GM23248 (cell line): ENCODE results near the gene ARMC7. TPM values are rescaled to one million over a fixed set of nuclear protein-coding genes. Genes with fewer than 3 reads are reported as not detected.
"Not testable (repeated sequence)": the region's sequence is repeated elsewhere in the genome, so short reads cannot be mapped to it uniquely, and the experiment has no call there.

Experiments
- DNase-seq: peaks from one replicate; pipeline ENCODE4 v3.0.0-alpha.2; 2015
- H2AFZ ChIP-seq: fragments of 200-600 bp; sonication (generic); 2 replicates; pipeline ENCODE4 v1.6.1; 2016; ENCODE audit warnings: antibody characterized with exemption
- H3F3A ChIP-seq: fragments of 200-600 bp; sonication (generic); 2 replicates; pipeline ENCODE4 v1.6.1; 2016; ENCODE audit warnings: mild to moderate bottlenecking, antibody characterized with exemption, mixed run types; ENCODE audit not compliant: insufficient read depth
- H3K27ac ChIP-seq: fragments of 200-600 bp; sonication (generic); 2 replicates; pipeline ENCODE4 v1.5.1; 2016; ENCODE audit warnings: mild to moderate bottlenecking
- H3K27me3 ChIP-seq: fragments of 200-600 bp; sonication (generic); replicated peaks from 2 replicates; pipeline ENCODE4 v1.6.1; 2016; ENCODE audit warnings: mild to moderate bottlenecking; ENCODE audit not compliant: insufficient read depth
- H3K36me3 ChIP-seq: fragments of 200-600 bp; sonication (generic); 2 replicates; pipeline ENCODE4 v1.6.1; 2016; ENCODE audit warnings: low read depth, mild to moderate bottlenecking
- H3K4me1 ChIP-seq: fragments of 200-600 bp; sonication (generic); 2 replicates; pipeline ENCODE4 v1.6.1; 2016; ENCODE audit warnings: mild to moderate bottlenecking; ENCODE audit not compliant: insufficient read depth
- H3K4me2 ChIP-seq: fragments of 200-600 bp; sonication (generic); one replicate; pipeline ENCODE4 v1.6.1; 2016; ENCODE audit warnings: mild to moderate bottlenecking; ENCODE audit not compliant: unreplicated experiment
- H3K4me3 ChIP-seq: fragments of 200-600 bp; sonication (generic); 2 replicates; pipeline ENCODE4 v1.5.1; 2016; ENCODE audit warnings: mild to moderate bottlenecking
- H3K79me2 ChIP-seq: fragments of 200-600 bp; sonication (generic); 2 replicates; pipeline ENCODE4 v1.6.1; 2016; ENCODE audit warnings: mild to moderate bottlenecking; ENCODE audit not compliant: insufficient read depth
- H3K9ac ChIP-seq: fragments of 200-600 bp; sonication (generic); 2 replicates; pipeline ENCODE4 v1.6.1; 2016; ENCODE audit warnings: mild to moderate bottlenecking
- H3K9me2 ChIP-seq: fragments of 200-600 bp; sonication (generic); 2 replicates; pipeline ENCODE4 v1.6.1; 2016; ENCODE audit warnings: mixed run types, mild to moderate bottlenecking, moderate library complexity; ENCODE audit not compliant: insufficient read depth
- H3K9me3 ChIP-seq: fragments of 200-600 bp; sonication (generic); one replicate; pipeline ENCODE4 v1.6.1; 2017; ENCODE audit warnings: low read depth
- H4K20me1 ChIP-seq: fragments of 200-600 bp; sonication (generic); 2 replicates; pipeline ENCODE4 v1.6.0; 2016; ENCODE audit not compliant: insufficient read depth
- EZH2 ChIP-seq: fragments of 200-600 bp; sonication (generic); IDR thresholded peaks from 2 replicates; pipeline ENCODE4 v1.6.1; 2018; ENCODE audit warnings: antibody characterized with exemption, mild to moderate bottlenecking; ENCODE audit not compliant: insufficient read depth, poor library complexity, severe bottlenecking
- EZH2phosphoT487 ChIP-seq: fragments of 200-600 bp; sonication (generic); IDR thresholded peaks from 2 replicates; pipeline ENCODE4 v1.6.1; 2018; ENCODE audit warnings: antibody characterized with exemption, moderate library complexity, mild to moderate bottlenecking, low read depth; ENCODE audit not compliant: insufficient read depth
- WGBS, 2 experiments: methylation state at CpG; one replicate each; pipeline ENCODE4 v1.1.6; 2015 to 2017; ENCODE audit warnings: low lambda C conversion rate in 2 of 2, low coverage in 1 of 2; ENCODE audit errors: missing lambda C conversion rate in 2 of 2; 5-methylcytosine and 5-hydroxymethylcytosine counted together
- in situ Hi-C: fragments of 300-500 bp; cut with MboI; formaldehyde crosslinking; loops from 2 replicates; pipeline ENCODE4 v1.15.0; 2020
- polyA plus RNA-seq: library from polyadenylated mRNA; unstranded; fragments of >200 nt; fragmentation: Nextera tagmentation; extraction: Ambion mirVana; gene quantifications from 2 replicates; pipeline ENCODE4 v1.2.1, GENCODE V29; 2016
- total RNA-seq: library from RNA; depleted of rRNA; stranded (reverse); fragments of >200 nt; shearing (Covaris generic); gene quantifications from 2 replicates; pipeline ENCODE4 v1.2.3, GENCODE V29; 2014

The ARMC7 gene
- total and polyA plus RNA-seq, 2 experiments from 2014 or later, result 1.3 to 9.8 TPM

DNA sequence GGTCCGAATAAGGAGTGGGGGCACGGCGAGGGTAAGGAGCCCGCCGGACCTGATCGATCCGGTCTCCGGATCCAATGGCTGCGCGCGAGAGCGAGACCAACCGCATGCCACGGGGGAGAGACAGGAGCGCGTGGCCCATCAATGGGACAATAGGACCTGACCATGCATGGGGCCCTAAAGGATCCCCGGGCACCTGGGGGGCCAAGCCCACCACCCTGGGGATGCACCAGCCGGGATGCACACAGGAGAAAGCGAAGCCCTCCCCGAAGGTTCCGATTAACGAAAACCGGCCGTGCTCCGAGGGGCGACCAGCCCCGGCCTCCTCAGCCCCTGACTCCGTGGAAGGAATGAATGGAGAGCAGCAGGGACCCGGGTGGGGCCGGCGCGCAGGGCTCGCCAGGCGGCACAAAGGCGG is 44.0 kb downstream of the ARMC7 start:
- H3K9me3 ChIP-seq, result no peaks in the 10 kb centered on the region
- no peaks in the 10 kb centered on the region for H4K20me1 ChIP-seq
- H3K9ac ChIP-seq, result peak overlapping the region; percentile 85
- TF ChIP-seq EZH2phosphoT487 (no peak), EZH2 (no peak)
- WGBS, 2 experiments, result 1 to 2% methylated on average over 32 to 34 of the region's 35 CpGs
- H3K4me2 ChIP-seq, result peak overlapping the region; percentile 84
- H3K9me2 ChIP-seq, result no peaks in the 10 kb centered on the region
- H3F3A ChIP-seq, result peaks cover 10% of the 10 kb centered on the region
- H3K27ac ChIP-seq, result peak overlapping the region; percentile 59
- H3K27me3 ChIP-seq, result no peaks in the 10 kb centered on the region
- in situ Hi-C loops, result no loop called here
- H3K4me3 ChIP-seq, result peak overlapping the region; percentile 93
- H2AFZ ChIP-seq, result peak overlapping the region; percentile 82
- DNase-seq, result peak; percentile 51
- no peaks in the 10 kb centered on the region for H3K36me3 ChIP-seq
- H3K4me1 ChIP-seq, result peaks cover 9% of the 10 kb centered on the region; the same call in 1 of the 2 replicates
- H3K79me2 ChIP-seq, result peaks cover 54% of the 10 kb centered on the region

DNA sequence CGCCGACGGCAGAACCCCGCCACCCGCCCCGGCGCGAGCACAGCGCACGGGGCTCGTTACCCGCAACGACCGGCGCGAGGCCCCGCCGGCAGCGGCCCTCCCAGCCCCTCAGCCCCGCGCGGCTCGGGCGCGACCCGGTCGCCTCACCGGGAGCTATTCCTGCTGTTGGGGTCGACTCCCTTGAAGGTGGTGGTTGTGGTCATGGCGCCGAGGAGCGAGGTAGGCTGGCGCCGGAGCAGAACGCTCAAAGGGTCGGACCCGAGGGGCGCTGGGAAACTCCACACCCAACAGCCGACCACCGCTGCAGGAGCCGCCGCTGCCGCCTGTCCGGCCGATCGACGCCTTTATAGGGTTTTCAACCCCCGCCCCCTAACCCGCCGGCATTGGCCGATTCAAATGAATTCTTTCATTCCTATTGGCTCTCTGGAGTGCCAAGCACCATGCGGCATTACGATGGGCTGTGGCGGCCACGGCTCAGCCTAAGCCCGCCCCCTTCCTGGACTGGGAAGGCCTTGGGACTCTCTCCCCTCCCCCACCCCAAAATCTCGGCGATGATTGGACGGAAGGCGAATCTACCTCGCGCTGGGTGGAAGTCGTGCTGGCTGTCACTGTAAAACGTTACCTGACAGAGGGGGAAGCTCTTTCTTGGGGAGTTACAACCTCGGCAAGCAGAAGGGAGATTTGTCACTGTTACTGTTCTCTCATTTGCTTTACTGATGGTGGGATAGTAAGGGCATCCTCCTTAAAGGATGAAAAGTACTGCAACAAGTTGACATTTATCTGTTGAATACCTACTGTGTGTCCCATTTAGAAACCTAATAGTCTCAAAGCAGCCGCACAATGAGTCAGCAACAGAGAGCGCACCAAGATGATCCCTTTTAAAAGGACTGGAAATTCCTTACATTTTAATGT is 44.7 kb downstream of the ARMC7 start, which contains the start of gene JPT1:
TSS of gene JPT1 (minus strand) at position 318 of the 912 bp plus-strand sequence. CDS start at position 203, 115 bp downstream.
- Histone ChIP-seq H3K36me3 (no peaks in the 10 kb centered on the region), H3K4me1 (peaks cover 13% of the 10 kb centered on the region; the same call in 1 of the 2 replicates), H3K27me3 (no peaks in the 10 kb centered on the region), H3K9me2 (no peaks in the 10 kb centered on the region), H4K20me1 (no peaks in the 10 kb centered on the region), H3F3A (peaks cover 17% of the 10 kb centered on the region), H3K4me3 (peak within 1 kb of the TSS; percentile 93), H3K4me2 (peak within 1 kb of the TSS; percentile 84), H3K79me2 (peaks cover 48% of the 10 kb centered on the region), H3K27ac (peak within 1 kb of the TSS; percentile 59), H3K9ac (peak within 1 kb of the TSS; percentile 85), H2AFZ (peak within 1 kb of the TSS; percentile 83), H3K9me3 (no peaks in the 10 kb centered on the region)
- TF ChIP-seq EZH2phosphoT487 (no peak), EZH2 (no peak)
- in situ Hi-C loops, result no loop called here
- WGBS, 2 experiments, result 1 to 3% methylated on average over 41 to 59 of the region's 67 CpGs
- DNase-seq, result peak; percentile 99

DNA sequence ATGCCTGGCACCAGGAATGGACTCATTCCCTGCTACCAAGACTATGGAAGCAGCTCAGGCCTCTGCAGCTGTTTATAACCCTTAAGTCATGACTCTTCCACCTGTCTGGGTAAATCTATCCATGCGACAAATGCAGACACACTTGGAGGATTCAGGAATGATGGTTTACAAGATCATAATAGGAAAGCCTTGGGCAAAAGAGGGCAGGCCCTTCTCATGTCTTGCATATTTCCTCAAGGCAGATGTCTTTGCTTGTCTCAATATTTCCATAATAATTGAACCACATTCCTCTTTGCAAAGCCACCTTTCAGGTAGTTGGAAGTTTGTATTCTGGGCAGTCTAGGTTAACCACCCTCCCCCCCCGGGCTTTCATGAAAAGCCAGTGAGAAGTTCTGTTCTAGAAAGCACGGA is 45.4 kb downstream of the ARMC7 start:
- WGBS, 2 experiments, result 98 to 100% methylated on average over 3 of the region's 3 CpGs

DNA sequence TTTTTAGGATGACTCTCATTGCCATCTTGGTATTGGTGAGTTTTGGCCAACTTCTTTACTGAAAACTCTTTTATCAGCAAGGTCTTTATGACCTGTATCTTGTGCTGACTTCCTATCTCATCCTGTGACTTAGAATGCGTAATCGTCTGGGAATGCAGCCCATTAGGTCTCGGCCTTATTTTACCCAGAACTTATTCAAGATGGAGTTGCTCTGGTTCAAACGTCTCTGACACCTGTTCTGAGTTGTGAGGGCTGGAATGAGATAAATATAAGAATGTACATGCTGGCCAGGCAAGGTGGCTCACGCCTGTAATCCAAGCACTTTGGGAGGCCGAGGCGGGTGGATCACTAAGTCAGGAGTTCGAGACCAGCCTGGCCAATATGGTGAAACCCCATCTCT is 48.7 kb downstream of the ARMC7 start:
- H2AFZ ChIP-seq, H3K27me3 ChIP-seq, DNase-seq, H3K79me2 ChIP-seq, H3K9me2 ChIP-seq, H3K9me3 ChIP-seq, H3K36me3 ChIP-seq, H3K9ac ChIP-seq, H4K20me1 ChIP-seq, H3K27ac ChIP-seq, H3K4me3 ChIP-seq, in situ Hi-C loops, H3K4me2 ChIP-seq, H3K4me1 ChIP-seq: not testable (repeated sequence)
- H3F3A ChIP-seq, result peaks cover 36% of the 10 kb centered on the region
- WGBS, 2 experiments, result 84 to 89% methylated on average over 8 of the region's 8 CpGs

More for the DNA sequence above, 45.4 kb downstream of the ARMC7 start:
- Histone ChIP-seq H3K4me1 (peaks cover 18% of the 10 kb centered on the region; the same call in 1 of the 2 replicates), H3K4me3 (no peak overlapping the region), H2AFZ (peak overlapping the region; percentile 83; the same call in 1 of the 2 replicates), H3K79me2 (peaks cover 40% of the 10 kb centered on the region), H3F3A (peaks cover 23% of the 10 kb centered on the region), H3K27ac (no peak overlapping the region), H3K9me3 (no peaks in the 10 kb centered on the region), H3K9ac (no peak overlapping the region), H3K36me3 (no peaks in the 10 kb centered on the region), H3K4me2 (no peak overlapping the region), H3K9me2 (no peaks in the 10 kb centered on the region), H3K27me3 (no peaks in the 10 kb centered on the region), H4K20me1 (no peaks in the 10 kb centered on the region)
- no peak for DNase-seq
- in situ Hi-C loops, result no loop called here
- TF ChIP-seq EZH2, result no peak
- no peak for TF ChIP-seq EZH2phosphoT487
